Fibroblast of mammary gland (primary cell): ENCODE measurements around the gene SAFB2.

ENCODE experiments used
- DNase-seq: peaks from one replicate; pipeline ENCODE4 v3.0.0-alpha.2; 2010; ENCODE audit warnings: low read depth
- H3K4me3 ChIP-seq: 2 replicates; pipeline ENCODE4 v1.5.1; 2011; ENCODE audit warnings: low read depth, mild to moderate bottlenecking, low read length, moderate library complexity; ENCODE audit not compliant: control insufficient read depth
- CTCF ChIP-seq: conservative IDR thresholded peaks from 2 replicates; pipeline ENCODE4 v1.5.1; 2011; ENCODE audit warnings: low read depth, low read length, inconsistent platforms; ENCODE audit not compliant: control insufficient read depth, insufficient read depth

The SAFB2 gene

GRCh38 chr19:5588441-5588840 lies 34.1 kb downstream of the SAFB2 start:
- no peak for TF ChIP-seq CTCF
- H3K4me3 ChIP-seq, result no peak overlapping the region
- DNase-seq, result peak; percentile 67

DNA sequence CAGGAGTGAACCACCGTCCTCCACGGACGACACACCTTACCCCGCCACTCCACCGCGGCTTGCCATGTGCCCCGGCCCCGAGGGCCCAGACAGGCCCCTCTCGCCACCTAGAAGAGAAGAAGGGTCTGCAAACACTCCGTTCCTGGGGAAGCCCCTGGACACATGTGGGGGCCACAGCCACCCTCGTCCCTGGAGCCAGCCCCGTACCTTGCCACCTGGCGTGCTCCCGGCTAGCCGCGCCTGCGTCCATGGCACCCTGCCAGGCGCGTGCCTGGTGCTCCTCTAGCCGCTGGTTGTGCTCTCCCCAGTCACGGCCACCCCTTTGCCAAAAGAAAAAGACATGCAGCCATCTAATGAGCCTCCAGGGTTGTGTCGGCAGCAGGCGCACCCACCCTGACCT lies 34.9 kb downstream of the SAFB2 start:
- TF ChIP-seq CTCF, result no peak
- no peak for DNase-seq

DNA sequence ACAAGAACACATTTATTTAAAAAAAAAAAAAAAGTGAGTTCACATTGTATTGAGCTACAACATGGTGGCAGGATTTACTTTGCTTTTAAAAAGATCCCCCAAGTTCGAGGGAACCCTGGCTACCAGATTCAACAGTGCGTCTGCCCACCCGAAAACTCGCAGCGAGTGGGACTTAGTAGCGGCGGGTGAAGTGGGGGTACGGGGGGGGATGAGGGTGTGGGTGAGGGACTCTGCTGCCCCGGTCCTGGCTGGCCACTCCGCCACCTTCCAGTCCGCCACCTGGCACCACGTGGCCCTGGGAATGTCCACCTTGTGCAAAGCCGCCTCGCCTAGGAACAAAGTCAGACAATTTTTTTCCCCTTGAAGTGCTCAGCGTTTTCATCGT lies 35.5 kb downstream of the SAFB2 start:
- no peak for TF ChIP-seq CTCF
- no peak for DNase-seq
- no peak overlapping the region for H3K4me3 ChIP-seq

More for the DNA sequence above, 34.9 kb downstream of the SAFB2 start:
- no peak overlapping the region for H3K4me3 ChIP-seq

DNA sequence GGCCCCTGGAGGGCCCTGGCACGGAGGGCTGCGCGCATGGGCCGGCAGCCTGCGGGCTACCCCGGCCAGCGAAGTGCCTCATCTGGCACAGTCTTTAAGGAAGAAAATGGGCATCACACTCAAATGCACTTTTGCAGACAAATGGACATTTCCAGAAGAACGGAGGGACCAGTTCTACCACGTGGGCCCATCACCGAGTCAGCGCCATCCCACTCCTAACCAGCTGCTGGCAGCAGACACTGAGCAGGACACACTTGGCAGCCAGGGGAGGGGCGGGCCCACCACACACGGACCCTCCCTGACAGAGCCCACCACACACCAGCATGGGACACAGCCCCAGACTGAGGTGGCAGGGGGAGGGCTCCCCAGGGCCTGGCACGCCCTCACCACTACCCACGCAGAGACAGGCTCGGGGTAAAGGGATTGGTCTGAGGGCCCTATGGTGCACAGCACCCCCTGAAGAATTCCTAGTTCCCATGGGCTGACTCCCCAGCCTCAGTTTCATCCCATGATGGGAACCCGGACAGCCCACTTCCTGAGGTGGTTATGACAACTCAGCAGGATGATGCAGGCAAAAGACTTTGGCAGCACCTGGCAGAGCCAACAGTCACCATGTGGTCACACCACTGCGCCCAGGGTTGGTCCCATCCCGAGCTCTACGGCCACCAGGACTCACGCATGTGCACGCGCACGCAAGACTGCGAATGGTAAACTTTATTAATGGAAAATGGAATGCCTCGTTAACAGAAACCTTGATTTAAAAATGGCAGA lies 36.1 kb downstream of the SAFB2 start:
- no peak overlapping the region for H3K4me3 ChIP-seq
- no peak for TF ChIP-seq CTCF
- DNase-seq, result peak; percentile 28

DNA sequence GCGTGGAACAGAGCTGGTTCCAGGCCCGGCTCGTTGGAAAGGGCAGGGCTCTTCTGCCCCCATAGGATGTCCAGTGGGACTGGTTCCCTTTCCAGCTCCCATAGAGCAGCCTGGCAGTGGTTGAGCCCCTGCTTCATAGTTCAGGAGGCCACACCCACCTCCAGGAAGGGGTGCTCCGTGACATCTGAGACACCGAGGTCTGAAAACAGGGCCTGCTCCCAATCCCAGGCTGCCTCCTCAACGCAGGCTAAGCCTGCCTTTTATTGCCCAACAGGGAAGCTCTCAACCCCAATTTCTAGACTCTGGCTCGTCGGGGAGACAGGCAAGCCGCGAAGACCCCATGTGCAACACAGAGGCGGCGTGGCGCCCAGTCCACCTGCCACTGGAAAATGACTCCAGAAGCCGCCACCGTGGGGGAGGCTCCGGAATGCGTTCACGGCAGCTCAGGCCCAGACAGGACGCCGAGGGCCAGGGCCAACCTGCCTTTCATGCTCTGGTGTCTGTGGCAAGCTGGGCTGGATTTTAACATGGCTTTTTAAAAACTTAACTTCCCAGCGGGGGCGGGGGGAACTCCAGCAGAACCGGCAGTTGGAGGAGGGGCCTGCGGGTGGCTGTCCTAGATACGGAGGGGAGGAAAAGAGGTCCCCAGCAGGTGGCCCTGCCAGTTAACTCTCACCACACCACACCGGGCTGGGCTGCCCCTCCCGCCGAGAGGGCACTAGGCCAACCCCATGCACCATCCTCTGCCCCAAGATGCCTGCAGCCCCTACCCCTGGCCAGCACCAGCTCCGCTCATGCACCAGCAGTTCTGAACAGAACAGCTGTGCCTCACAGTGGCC lies 36.9 kb downstream of the SAFB2 start:
- no peak overlapping the region for H3K4me3 ChIP-seq
- no peak for DNase-seq
- no peak for TF ChIP-seq CTCF

DNA sequence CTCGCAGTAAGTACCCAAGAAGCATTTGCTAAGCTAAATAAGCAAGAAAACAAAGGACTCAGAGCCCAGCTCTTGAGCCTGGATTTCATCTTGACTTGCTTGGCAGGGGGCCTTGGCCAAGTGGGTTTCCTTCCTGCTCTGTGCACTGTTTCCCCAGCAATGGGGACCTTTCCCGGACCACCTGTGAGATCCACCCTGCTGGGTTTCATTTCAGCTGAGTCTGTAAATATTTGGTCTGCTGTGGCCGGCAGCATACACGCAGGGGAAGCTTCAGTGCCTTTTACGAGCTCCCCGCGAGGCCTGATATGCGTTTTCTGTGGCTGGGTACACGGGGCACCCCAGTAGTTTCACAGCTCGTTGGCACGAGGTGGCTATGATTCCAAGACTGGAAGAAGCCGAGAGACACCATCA lies 42.4 kb downstream of the SAFB2 start:
- TF ChIP-seq CTCF, result no peak
- DNase-seq, result no peak
- no peak overlapping the region for H3K4me3 ChIP-seq
